Mucosa of gallbladder (tissue), 1 donor: ENCODE data around the gene PI4K2B. TPM values are rescaled to one million over a fixed set of nuclear protein-coding genes. Genes with fewer than 3 reads are reported as not detected.
"Not testable (repeated sequence)": the region's sequence is repeated elsewhere in the genome, so short reads cannot be mapped to it uniquely, and the experiment has no call there.

Source experiments
- DNase-seq: peaks from one replicate; pipeline ENCODE4 v3.0.0-alpha.2; 2020; ENCODE audit warnings: low spot score
- total RNA-seq: library from RNA; stranded (reverse); gene quantifications from one replicate; pipeline ENCODE4 v1.2.1, GENCODE V29; 2021
- donor health status: DM: no; HTN: no; CAD: no.

Gene PI4K2B
- total RNA-seq, 1 donor from 2014 or later = 11.2 TPM

DNA sequence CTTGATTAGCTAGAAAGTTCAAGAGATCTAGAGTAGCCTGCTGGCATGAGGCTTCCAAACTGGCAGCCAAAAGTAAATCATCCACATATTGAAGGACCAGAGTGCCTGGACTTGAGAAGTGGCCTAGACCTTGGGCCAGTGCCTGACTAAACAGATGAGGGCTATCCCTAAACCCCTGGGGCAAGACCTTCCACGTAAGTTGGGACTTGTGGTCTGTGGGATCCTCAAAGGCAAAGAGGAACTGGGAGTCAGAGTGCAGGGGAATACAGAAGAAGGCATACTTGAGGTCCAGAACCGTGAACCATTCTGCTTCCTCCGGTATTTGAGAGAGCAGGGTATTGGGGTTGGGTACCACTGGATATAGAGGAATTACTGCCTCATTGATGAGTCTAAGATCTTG lies 8.4 kb downstream of the PI4K2B start:
- not testable (repeated sequence) for DNase-seq

DNA sequence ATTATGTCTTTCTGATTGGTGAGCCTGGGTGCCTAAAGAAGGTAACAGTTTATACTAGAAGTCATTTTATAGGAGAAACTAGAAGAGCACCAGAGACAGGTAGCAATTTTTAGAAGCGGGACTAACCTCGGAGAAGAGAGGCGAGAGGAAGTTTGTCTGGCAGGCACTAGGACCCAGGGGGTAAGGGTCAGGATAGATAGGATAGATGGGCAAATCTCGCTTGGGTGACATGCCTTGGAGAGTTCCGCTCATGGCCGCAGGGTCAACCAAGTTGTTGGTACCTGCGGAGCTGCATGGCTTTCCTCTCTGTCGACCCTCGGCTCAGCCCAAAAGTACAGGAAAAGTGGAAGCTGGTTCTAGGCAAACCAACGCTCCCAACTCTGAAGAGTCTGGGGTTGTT lies 11.3 kb downstream of the PI4K2B start:
- DNase-seq = no peak

DNA sequence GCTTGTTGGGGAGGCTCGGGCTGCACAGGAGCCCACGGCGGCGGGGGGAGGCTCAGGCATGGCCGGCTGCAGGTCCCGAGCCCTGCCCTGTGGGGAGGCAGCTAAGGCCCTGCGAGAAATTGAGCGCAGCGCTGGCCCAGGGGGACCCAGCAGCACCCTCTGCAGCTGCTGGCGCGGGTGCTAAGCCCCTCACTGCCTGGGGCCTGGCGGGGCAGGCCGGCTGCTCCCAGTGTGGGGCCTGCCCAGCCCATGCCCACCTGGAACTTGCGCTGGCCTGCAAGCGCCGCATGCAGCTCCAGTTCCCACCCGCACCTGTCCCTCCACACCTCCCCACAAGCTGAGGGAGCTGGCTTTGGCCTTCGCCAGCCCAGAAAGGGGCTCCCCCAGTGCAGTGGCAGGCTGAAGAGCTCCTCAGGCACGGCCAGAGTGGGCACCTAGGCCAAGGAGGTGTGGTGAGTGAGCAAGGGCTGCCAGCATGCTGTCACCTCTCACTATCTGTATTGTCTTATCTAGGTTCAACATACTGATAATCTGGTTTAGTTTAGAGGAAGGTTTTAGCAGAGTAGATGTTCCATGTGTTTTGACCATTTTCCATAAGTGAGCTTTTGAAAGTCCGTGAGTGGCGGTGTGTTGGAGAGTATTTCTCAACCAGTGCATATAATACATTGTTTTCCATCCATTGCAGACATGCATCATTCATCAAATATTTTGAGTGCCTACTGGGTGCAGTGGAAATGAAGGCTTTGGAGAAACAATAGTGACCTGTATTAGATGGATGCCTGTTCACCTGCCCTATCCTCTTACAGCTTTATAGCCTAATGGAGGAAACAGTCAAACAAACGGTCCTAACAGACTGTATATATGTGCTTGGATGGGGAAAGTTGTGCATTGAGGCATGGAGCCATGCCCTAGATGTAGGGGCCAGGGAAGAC lies 13.1 kb downstream of the PI4K2B start:
- DNase-seq = no peak

DNA sequence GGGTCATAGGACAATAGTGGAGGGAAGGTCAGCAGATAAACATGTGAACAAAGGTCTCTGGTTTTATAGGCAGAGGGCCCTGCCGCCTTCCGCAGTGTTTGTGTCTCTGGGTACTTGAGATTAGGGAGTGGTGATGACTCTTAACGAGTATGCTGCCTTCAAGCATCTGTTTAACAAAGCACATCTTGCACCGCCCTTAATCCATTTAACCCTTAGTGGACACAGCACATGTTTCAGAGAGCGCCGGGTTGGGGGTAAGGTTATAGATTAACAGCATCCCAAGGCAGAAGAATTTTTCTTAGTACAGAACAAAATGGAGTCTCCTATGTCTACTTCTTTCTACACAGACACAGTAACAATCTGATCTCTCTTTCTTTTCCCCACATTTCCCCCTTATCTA lies 15.0 kb downstream of the PI4K2B start:
- not testable (repeated sequence) for DNase-seq

DNA sequence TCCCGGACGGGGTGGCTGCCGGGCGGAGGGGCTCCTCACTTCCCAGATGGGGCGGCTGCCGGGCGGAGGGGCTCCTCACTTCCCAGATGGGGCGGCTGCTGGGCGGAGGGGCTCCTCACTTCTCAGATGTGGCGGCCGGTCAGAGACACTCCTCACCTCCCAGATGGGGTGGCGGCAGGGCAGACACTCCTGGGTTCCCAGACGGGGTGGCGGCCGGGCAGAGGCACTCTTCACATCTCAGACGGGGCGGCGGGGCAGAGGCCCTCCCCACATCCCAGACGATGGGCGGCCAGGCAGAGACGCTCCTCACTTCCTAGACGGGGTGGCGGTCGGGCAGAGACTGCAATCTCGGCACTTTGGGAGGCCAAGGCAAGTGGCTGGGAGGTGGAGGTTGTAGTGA lies 15.7 kb downstream of the PI4K2B start:
- not testable (repeated sequence) for DNase-seq

DNA sequence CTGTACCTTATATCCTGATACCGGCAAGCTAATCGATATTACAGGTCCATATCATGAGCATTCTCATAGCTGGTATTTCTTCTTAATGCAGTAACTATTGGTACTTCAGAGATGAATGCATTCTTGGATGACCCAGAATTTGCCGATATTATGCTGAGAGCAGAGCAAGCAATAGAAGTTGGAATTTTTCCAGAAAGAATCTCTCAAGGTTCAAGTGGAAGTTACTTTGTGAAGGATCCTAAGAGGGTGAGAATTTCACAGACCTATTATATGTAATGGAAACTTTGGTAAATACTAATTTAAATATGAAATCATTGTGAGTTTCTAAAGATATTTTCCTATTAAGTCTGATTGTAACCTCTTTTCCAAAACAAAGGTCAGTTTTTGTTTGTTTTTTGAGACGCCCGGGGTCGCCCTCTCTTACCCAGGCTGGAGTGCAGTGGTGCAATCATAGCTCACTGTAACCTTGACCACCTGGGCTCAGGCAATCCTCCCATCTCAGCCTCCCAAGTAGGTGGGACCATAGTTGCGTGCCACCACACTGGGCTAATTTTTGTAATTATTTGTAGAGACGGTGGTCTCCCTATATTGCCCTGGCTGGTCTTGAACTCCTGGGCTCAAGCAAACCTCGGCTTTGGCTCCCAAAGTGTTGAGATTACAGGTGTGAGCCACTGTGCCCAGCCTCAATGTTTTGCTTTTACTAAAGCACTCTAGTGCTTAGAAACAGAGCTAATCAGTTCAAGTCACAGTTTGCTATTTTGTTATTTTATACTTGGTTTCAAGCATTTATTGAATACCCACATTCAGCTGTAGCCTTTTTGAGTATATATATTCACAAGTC lies 18.6 kb downstream of the PI4K2B start:
- DNase-seq = no peak

DNA sequence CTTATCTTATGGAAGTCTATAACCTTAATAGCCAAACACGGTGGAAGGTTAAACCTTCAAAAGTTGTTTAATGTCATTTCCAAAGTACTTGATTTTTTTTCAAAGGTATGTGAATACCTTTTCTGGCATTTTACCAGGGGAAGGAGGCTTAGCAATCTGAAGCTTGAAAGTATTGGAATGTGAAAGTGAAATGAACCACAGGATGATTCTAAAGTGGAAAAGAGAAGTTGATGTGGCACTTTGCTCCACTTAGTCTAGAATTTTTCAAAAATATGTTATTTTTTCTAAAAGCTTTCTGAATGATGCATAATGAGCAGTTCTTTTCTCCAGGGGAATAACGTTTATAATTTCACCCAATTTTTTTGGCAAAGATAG lies 19.2 kb downstream of the PI4K2B start:
- DNase-seq = no peak

DNA sequence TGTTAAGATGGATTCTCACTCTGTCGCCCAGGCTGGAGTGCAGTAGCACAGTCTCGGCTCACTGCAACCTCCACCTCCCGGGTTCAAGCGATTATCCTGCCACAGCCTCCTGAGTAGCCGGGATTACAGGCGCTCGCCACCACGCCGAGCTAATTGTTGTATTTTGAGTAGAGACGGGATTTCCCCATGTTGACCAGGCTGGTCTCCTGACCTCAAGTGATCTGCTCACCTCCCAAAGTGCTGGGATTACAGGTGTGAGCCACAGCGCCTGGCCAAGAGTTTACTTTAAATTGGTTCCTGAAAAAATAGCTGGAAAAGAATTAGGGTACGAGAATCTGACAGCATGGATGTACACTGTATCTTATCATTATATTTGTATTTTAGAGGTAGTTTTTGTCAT lies 20.0 kb downstream of the PI4K2B start:
- not testable (repeated sequence) for DNase-seq

DNA sequence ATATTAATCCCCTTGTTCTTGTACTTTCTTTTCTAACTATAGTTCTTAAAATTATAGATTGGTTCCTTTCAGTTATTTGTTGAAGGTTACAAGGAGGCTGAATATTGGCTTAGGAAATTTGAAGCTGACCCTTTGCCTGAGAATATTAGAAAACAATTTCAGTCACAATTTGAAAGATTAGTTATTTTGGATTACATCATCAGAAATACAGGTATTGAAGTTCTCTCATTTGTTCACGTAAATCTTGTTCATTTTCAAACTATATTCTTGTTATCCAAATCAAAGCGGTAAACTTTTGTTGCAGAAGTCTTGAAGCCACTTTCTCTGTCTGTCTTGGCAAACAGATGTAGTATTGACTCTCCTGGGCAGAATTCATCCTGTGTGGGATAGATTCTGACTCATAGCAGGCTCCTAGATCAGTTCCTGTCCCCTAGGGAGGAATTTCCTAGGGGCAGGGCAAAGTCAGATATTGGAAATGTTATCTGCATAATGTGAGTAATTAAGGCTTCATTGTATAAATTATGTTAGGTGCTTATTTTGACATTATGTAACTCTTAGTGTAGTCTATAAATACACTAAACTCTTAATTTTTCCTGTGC lies 25.2 kb downstream of the PI4K2B start:
- DNase-seq = no peak

DNA sequence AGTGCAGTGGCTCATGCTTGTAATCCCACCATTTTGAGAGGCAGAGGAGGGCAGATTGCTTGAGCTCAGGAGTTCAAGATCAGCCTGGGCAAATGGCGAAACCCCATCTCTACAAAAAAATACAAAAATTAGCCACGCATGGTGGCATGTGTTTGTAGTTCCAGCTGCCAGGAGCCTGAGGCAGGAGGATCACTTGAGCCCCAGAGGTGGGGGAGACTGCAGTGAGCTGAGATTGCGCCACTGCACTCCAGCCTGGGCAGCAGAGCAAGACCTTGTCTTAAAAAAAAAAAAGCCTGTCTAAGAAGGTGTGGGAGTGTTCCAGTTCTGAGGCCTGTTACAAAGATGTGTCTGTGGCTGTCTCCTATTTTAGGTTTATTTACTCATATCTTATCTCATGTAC lies 38.0 kb downstream of the PI4K2B start:
- no peak for DNase-seq

DNA sequence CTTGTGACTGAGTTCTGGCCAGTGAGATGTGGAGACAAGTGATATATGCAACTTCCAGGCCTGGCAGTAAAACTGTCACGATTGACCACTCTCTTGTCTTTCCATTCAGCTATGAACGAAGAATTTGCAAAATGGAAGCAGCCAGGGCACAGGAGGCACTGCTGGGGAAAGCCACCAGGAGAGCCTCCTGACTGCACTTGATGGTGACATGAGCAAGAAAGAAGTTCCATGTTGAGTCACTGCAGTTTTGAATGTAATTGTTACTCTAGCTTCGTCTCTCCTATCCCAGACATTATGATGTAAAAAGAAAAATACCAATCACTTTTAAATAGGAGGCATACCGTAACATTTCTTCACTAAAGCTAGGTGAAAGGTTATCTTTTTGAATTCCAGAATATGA lies 46.4 kb downstream of the PI4K2B start:
- no peak for DNase-seq

DNA sequence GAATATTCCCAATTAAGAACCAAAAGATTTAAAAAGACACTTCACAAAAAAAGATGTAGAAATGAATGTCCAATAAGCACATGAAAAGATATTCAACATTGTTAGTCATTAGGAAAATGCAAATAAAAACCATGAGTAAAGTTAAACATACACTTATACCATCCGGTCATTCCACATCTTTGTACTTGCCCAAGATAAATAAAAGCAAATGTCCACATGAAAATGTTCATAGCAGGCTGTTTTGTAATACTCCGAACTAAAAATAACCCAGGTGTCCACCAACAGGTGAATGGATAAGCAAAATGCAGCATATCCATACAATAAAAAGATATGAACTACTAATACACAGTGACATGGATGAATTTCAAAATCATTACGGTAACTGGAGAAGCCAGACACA lies 50.1 kb downstream of the PI4K2B start:
- no peak for DNase-seq

DNA sequence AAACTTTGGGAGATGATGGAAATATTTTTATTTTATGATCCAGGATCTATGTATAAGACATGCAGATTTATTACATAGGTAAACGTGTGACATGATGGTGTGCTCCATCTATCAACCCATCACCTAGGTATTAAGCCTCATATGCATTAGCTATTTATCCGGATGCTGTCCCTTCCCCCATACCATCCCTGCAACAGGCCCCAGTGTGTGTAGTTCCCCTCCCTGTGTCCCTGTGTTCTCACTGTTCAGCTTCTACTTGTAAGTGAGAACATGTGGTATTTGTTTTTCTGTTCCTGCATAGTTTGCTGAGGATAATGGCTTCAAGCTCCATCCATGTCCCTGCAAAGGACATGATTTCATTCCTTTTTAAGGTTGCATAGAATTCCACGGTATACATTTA lies 50.6 kb downstream of the PI4K2B start:
- DNase-seq = no peak

DNA sequence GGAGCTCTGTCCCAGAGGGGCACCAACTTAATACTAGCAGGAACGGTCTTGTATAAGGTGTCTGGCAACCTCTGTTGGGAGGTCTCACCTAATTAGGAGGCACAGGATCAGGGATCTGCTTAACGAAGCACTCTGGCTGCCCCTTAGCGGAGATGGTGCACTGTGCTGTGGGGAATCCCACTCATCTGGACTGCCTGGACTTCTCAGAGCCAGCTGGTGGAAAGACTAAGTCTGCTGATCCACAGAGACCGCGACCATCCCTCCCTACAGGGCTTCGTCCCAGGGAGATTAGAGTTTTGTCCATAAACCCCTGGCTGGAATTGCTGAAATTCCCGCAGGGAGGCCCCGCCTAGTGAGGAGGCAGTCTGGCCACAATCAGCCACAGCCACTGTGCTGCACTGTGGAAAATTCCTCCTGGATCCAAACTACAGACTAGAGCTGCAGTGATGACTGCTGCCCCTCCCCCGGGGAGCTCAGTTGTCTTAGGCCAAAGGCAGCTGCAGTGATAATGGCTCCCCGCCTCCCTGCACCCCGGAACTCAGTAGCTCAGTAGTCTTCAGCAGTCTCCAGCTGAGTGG lies 56.7 kb downstream of the PI4K2B start:
- no peak for DNase-seq

DNA sequence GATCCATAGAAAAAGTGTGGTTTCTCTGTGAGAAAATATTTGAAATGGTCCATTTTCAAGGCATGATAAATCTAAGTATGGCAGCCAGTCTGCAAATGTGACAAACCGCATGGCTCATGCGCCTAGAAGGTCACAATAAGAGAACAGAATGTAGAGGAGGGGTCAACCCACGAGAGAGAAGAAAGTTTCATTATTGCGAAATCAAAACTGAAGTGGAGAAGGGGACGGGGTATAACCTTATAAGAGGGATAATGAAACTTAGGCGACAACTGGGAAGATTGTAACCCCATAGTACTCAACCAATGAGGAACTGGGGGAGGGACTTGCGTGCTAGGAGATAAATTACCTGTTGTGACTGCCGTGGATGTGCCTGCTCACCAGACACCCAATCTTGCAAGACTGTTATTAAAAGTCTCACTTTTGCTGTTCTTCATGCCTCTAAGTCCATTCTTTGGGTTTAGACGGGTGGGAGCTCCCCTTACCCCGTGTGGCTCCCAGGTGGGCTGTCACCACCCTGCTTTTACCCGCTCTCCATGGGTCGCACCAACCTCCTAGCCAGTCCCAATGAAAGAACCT lies 57.4 kb downstream of the PI4K2B start:
- DNase-seq = no peak

DNA sequence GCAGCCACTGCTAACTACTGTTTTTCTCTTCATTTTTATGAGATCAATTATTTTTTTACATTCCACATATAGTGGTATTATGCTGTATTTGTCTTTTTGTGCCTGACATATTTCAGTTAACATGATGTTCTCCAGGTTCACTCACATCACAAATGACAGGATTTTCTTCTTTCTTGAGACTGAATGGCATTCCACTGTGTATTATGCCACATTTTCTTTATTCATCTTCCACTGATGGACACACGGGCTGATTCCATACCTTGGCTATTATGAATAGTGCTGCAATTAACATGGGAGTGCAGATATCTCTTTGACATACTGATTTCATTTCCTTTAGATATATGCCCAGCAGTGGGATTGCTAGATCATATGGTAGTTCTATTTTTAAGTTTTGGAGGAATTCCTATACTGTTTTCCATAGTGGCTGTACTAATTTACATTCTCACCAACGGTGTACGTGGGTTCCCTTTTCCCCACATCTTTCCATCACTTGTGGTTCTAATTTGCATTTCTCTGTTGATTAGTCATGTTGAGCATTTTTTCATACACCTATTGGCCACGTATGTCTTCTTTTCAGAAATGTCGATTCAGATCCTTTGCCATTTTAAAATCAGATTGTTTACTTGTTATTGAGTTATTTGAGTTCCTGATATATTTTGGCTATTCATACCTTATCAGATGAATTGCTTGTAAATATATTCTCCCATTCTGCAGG lies 63.9 kb downstream of the PI4K2B start:
- DNase-seq = no peak

DNA sequence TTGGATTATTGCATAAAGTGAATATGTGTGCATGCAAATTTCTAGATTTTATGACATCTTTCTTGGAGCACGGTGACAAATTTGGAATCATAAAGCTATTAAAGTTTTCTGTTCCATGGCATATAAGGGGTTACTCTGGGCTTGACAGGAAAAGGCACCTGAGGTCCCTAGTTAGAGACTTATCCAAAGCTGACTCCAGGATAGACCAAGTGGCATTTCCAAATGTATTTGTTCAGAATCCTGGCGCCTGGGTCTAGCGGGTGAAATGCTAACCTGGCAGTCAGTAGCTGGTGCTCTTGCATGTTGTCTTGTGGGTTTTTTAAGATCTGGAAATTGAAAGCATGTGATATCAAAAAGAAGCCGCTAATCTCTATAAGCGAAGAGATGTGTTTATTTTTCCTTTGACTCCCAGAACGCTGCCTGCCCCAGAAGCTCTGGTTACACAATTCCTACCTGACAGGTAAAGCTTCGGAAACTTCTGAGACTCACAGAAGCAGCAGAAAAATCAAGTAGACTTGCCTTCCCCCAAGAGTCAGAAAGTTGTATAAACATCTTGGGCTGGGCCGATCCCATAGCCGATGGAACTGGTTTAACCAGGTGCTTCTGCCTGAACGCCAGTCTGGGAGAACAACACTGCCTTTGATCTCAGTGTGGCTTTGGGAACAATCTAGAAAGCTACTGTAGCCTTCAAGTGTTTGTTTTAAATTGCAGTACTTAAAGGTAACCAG lies 65.8 kb downstream of the PI4K2B start:
- DNase-seq = peak; percentile 64

DNA sequence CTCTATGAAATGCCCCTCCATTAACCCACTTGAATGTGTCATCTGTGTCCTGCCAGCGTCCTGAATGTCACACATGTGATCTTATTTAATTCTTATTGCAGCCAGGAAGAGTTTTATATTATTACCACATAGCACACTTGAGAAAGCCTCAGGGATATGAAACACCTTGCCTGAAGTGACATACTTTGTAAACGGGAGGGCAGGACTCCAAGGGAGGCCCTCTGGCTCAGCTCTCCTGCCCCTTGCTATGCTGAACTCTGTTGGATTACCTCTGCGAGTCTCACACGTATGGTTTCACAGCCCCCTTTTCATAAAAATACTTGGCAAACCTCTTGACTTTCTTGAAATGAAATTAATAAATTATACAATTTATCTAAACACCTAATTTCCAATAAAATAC lies 67.6 kb downstream of the PI4K2B start:
- no peak for DNase-seq

DNA sequence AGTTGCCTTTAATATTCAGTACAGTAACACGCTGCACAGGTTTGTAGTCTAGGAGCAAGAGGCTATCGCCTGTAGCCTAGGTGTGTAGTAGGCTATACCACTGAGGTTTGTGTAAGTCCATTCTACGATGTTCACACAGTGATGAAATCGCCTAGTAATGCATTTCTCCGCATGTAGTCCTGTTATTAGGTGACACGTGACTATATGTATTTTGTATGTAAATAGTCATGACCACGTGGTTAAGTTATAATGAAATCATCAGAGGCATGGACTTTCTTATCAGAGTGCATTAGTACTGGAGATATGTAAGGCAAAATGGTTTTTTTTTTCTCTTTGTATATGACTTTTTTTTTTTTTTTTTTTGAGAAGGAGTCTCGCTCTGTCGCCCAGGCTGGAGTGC lies 68.8 kb downstream of the PI4K2B start:
- no peak for DNase-seq

DNA sequence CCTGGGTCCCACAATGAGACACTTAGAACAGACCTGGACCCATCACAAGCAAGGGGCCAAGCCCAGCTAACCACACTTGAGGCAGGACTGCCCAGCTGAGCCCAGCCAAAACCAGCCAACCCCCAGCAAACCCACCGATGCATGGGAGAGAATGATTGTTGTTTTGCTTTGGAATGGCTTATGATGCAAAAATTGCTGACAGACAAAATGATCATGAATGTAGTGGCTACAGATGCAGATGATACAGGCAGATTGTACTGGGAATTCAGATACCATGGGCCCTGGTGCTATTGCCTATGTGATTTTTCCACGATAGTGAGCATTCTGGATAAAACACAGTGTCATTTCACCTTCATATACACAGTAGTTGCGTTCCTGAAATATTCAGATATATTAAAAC lies 69.7 kb downstream of the PI4K2B start:
- no peak for DNase-seq
